CD4-positive, alpha-beta T cell treated with Interleukin-2 at 100 ng/mL for 4 hours (primary cell): ENCODE data around the gene ALDH16A1.
"Not testable (repeated sequence)": the region's sequence is repeated elsewhere in the genome, so short reads cannot be mapped to it uniquely, and the experiment has no call there.

Experiments used
- DNase-seq: peaks from one replicate; pipeline ENCODE4 v3.0.0-alpha.2; 2020; ENCODE audit warnings: low spot score

Gene ALDH16A1

DNA sequence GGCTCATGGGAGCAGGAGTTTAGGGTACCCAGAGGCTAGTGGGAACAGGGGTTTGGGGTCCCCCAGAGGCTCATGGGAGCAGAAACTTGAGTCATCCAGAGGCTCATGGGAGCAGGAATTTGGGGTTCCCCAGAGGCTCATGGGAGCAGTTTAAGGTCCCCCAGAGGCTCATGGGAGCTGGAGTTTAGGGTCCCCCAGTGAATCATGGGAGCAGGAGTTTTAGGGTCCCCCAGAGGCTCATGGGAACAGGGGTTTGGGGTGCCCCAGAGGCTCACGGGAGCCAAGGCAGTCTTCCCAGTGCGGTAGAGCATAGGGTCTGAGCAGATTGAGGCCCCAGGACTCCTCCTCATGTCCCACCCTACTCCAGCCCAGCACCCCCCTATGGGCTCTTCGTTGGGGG is 12.3 kb downstream of the ALDH16A1 start:
- no peak for DNase-seq

DNA sequence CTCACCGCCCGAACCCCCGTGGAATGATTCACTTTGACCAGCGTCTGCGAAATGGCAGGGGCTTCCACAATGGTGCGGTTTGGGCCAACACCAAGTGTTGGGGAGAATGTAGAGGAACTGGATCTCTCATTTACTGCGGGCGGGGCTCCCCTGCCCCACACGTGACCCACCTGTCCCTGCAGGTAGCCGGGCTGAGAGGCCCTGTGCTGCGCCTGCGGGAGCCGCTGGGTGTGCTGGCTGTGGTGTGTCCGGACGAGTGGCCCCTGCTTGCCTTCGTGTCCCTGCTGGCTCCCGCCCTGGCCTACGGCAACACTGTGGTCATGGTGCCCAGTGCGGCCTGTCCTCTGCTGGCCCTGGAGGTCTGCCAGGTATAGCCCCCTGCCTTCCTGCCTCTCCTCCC is 15.2 kb downstream of the ALDH16A1 start:
- no peak for DNase-seq

DNA sequence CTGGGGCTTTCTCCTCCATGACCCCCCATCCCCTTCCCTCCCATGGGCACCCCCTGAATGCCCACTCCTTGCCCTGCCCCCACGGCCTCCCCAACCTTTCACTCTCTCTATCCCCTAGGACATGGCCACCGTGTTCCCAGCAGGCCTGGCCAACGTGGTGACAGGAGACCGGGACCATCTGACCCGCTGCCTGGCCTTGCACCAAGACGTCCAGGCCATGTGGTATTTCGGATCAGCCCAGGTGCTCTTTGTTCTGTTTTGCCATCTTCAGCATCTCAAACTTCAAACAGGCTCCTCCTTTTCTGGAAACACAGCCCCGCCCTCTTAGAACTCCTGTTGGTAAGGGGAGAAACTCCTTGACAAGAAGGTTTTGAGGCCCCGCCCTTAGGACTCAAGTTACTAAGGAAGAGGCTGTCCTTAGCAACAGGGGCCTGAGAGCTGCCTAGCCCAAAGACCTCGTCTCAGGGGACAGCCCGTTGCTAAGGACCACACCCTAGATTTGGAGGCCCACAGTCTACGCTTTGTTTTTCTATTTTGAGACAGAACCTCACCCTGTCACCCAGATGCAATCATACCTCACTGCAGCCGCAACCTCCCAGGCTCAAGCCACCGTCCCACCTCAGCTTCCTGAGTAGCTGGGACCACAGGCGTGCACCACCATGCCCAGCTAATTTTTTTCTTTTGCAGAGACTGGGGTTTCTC is 15.9 kb downstream of the ALDH16A1 start:
- peak; percentile 99 for DNase-seq

DNA sequence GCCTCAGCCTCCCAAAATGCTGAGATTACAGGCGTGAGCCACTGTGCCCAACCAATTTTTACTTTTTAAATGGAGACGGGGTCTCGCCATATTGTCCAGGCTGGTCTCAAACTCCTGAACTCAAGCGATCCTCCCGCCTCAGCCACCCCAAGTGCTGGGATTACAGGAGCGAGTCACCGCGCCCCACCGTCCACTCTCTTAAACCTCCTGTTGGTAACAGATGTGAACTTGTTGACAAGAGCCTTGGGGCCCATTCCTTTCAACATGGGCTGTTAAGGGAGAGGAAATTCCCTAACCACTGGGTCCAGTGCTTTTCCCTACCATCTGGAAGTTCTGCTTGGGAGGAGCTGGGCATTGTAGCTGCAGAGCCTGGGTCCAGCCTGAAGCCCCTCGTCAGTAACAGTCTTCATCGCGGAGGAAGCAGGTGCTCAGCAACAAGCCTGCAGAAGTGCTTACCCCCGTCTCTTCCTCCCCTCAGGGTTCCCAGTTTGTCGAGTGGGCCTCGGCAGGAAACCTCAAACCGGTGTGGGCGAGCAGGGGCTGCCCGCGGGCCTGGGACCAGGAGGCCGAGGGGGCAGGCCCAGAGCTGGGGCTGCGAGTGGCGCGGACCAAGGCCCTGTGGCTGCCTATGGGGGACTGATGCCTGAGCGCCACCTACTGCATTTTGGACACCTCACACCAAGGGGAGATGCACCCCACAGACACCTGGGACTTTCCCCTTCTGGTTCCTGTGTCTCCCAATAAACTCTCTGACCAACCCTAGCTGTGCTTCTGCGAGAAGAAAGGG is 17.0 kb downstream of the ALDH16A1 start:
- peak; percentile 95 for DNase-seq

DNA sequence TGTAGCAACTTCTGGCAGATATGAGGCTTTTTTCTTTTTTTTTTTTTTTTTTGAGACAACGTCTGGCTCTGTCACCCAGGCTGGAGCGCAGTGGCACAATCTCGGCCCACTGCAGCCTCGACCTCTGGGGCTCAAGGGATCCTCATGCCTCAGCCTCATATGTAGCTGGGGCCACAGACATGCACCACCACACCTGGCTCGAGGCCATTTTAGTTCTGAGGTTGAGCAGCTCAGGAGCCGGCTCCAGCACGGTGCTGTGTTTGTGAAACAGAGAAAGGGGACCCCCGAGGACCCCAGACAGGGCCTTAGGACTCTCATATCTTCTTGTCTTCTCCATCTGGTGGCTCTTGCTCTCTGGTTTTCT is 17.6 kb downstream of the ALDH16A1 start:
- DNase-seq, result no peak

DNA sequence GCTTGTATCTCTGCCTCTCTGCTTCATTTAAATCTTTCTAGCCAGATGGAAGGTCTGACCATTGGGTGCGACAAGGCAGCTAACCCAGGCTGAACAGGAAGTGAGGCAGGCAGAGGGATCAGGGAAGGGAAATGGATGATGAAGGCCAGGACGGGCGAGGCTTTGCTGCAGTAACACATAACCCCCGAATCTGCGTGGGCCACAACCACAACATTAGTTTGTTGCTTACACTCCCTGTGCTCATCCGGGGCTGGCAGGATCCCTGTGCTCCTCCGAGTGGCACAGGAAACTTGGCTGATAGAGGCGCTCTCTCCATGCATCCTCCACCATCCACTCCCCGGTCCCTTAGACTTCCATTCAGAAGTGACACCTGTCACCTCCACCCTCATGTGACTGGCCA is 19.9 kb downstream of the ALDH16A1 start:
- no peak for DNase-seq

DNA sequence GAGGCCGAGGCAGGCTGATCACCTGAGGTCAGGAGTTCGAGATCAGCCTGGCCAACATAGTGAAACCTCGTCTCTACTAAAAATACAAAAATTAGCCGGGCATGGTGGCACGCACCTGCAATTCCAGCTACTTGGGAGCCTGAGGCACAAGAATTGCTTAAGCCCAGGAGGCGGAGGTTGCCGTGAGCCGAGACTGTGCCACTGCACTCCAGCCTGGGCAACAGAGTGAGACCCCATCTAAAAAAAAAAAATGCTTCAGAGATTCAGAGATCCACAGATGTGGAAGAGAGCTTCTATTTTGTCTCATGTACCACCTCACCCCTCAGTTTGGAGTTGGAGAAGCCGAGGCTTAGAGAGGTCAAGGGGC is 20.5 kb downstream of the ALDH16A1 start:
- DNase-seq, result not testable (repeated sequence)

DNA sequence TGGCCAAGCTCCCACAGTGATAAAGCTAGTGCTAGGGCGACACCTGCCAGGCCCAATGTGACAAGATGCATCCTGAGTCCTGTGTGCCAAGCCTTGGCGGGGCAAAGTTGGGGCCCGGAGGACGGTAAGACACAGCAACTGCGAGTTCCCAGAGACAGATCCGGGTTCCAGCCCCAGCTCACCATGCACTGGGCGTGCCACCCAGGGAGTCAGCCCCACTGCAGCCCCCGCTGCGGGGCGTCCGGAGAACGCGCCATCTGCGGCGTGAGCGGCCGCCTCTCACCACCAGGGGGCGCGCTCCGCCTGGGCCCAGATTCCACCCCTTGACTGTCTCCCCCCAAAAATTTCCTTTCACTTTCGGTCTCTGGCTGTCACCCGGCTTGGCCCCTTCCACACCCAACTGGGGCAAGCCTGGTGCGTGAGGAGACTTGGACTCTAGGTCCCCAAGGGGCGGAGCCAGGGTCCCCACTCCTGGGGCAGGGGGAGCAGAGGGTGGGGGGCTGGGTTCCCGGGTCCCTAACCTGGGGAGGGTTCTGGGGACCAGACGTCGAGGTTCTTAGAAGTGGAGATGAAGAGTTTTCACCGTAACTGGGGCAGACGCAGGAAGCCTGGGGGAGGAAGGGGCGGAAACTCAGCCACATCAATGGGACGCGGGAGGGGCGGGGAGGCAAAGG is 21.0 kb downstream of the ALDH16A1 start, which contains the start of gene FLT3LG:
TSS of gene FLT3LG (plus strand) at position 348 of the 674 bp plus-strand sequence. CDS start 425 bp downstream, outside the sequence.
- peak; percentile 99 for DNase-seq

DNA sequence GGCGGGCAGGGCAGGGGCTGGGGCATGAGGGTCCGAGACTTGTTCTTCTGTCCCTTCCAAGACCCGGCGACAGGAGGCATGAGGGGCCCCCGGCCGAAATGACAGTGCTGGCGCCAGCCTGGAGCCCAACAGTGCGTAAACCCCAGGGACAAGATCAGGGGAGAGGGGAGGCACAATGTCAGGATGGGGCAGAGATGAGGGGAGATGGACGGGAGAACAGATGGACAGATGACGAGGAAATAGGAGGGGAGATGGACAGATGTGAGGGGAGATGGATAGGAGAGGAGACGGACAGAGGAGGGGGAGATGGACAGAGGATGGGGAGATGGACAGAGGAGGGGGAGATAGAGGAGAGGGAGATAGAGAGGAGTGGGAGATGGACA is 21.5 kb downstream of the ALDH16A1 start:
- no peak for DNase-seq

DNA sequence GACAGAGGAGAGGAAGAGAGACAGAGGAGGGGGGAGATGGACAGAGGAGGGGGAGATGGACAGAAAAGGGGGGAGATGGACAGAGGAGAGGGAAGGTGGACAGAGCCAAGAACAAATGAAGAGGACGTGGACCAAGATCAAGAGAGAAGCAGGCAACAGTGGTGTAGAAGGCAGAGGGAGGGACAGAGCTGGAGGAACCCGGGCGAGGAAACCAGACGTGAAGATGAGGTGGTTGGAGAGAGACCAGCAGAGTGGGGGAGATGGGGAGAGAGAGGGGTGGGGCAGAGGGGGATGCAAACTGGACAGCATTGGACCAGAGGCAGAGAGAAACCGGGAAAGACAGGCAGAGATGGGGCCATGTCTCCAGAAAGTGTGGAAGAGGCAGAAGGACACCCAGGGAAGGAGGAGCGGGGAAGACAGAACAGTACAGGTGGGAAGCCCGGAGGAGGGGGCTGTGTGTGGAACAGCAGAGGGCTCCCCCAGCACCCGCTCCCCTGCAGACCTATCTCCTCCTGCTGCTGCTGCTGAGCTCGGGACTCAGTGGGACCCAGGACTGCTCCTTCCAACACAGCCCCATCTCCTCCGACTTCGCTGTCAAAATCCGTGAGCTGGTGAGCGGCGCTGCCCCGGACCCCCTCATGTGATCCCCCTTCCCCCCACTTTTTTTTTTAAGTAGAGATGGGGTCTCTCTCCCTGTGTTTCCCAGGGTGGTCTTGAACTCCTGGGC is 22.3 kb downstream of the ALDH16A1 start:
- DNase-seq, result no peak

DNA sequence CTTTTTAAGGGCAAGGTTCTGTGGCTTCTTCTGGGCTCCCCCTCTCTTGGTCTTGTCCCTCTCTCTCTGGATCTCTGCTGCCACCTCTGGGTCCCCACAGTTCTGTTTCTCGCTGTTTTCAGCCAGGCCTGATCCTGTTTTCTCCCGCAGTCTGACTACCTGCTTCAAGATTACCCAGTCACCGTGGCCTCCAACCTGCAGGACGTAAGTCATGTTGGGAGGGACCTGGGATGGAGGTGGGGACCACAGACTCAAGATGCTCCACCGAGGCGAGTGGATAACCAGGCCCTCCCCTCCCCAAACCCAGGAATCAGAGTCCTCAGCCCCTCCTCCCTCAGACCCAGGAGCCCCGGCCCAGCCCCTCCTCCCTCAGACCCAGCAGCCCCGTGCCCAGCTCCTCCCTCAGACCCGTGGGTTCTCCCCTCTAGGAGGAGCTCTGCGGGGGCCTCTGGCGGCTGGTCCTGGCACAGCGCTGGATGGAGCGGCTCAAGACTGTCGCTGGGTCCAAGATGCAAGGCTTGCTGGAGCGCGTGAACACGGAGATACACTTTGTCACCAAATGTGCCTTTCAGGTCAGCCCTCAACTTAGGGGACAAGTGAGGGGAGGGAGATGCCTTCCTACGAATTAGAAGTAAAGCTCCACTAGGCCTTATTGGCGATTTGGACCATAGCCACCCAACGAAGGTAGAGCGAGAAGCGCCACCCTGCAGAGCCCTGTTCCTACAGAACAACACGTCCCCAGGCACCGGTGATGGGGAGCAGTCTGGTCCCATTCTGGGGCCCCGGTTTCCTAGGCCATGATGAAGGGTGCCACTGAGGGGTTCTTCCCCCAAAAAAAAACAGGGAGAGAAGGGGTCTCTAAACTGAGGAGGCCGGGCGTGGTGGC is 23.2 kb downstream of the ALDH16A1 start:
- peak; percentile 77 for DNase-seq

DNA sequence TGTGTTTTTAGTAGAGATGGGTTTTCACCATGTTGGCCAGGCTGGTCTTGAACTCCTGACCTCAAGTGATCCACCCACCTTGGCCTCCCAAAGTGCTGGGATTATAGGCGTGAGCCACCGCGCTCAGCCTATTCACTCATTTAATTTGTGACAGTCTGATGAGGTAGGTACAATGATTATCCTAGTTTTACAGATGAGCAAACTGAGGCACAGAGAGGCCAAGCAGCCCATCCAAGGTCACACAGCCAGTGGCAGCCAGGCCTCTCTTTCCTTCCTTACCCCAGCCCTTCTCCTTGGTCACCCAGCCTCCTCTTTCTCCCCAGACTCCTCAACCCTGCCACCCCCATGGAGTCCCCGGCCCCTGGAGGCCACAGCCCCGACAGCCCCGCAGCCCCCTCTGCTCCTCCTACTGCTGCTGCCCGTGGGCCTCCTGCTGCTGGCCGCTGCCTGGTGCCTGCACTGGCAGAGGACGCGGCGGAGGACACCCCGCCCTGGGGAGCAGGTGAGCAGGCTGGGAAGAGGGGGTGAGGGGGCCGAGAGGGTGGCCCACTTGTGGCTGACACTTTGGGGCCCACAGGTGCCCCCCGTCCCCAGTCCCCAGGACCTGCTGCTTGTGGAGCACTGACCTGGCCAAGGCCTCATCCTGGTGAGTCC is 27.1 kb downstream of the ALDH16A1 start:
- no peak for DNase-seq

DNA sequence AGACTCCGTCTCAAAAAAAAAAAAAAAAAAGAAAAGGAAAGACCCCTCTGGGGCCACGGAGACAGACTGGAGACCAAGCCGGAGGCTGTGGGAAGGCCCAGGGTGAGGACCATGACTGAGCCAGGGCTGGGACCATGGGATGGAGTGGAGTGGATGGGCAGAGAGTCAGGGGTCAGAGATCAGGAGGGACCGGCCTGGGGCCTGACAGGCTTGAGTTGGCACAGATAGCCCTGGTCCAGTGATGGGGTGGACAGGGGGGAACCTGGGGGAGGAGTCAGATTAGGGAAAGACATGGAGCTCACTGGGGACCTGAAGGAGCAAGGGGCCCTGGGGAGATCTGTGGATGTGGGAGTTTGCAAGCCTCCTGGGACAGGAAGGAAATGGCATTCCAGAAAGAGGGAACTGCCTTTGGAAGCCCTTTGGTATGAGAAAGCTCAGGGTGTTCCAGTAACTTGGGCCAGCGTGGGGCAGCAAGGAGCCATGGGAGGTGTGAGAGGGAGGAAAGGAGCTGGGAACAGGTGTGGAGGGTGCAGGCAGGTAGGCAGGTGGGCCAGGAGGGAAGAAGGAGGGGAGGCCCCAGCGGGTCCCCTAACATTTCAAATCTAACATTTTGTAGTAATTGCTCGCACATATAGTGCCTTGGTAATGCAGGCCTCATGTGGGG is 28.1 kb downstream of the ALDH16A1 start:
- no peak for DNase-seq

DNA sequence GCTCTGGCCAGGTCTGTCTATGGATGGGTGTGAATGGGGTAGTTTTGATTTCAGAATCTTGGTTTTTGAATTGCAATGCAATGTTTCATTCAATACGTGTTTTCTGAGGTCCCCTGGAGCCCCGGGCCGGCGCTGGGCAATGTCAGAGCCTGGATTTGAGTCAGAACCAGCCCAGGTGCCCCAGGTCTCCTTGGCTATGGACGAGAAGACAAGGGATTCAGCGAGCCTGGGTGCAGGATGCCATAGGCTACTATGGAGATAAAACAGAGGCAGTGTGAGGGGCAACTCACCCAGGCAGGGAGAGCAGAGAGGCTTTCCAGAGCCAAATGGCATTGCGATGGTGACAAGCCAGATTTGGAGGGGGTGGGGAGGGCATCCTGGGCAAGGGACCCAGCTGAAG is 33.2 kb downstream of the ALDH16A1 start:
- no peak for DNase-seq

DNA sequence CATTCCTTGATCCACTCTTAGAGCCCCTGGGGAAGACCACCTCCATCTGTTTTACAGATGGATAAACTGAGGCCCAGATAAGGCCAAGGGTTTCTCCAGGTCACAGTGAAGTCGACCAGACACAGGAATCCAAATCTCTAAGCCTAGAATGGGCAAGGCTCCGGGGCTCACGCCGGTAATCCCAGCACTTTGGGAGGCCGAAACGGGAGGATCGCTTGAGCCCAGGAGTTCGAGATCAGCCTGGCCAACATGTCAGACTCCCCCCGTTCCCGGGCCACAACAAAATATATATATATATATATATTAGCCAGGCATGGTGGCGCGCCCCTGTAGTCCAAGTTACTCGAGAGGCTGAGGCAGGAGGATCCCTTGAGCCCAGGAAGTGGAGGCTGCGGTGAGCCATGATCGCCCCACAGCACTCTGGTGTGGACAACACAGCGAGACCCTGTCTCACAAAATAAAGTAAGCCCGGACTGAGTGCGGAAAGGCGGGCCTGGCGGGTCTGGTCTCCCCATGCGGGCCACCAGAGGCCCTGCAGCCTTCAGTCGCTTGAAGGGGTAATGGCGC is 33.8 kb downstream of the ALDH16A1 start:
- DNase-seq, result no peak

DNA sequence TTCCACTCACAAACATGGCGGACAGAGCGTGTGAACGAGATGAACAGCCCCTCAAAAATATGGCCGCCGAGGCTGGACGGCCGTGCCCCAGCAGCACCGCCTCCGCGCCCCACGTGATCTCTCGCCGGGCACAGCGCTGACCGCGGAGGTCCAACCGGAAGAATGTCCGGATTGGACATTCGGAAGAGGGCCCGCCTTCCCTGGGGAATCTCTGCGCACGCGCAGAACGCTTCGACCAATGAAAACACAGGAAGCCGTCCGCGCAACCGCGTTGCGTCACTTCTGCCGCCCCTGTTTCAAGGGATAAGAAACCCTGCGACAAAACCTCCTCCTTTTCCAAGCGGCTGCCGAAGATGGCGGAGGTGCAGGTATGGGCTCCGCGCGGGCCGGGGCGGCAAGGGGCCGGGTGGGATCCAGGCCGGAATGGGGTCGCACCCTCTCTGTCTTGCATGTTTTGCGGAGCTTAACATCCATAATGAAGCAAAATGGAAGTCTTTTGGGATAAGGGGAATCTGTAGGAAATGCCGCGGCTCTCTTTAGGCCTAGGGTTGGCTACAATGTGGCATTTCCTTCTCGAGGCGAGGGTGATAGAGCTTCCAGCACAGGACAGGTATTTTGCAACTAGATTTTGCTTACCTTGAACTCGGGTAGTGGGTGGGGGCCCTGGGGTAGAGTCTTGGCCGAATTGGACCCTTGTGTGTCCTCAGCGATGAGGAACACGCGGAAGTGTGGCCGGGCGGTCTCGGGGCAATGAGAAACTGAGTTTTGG is 34.4 kb downstream of the ALDH16A1 start, which contains the start of gene RPL13A:
TSS of gene RPL13A (plus strand) at position 332 of the 769 bp plus-strand sequence. CDS start at position 354, 22 bp downstream.
- peak; percentile 100 for DNase-seq

DNA sequence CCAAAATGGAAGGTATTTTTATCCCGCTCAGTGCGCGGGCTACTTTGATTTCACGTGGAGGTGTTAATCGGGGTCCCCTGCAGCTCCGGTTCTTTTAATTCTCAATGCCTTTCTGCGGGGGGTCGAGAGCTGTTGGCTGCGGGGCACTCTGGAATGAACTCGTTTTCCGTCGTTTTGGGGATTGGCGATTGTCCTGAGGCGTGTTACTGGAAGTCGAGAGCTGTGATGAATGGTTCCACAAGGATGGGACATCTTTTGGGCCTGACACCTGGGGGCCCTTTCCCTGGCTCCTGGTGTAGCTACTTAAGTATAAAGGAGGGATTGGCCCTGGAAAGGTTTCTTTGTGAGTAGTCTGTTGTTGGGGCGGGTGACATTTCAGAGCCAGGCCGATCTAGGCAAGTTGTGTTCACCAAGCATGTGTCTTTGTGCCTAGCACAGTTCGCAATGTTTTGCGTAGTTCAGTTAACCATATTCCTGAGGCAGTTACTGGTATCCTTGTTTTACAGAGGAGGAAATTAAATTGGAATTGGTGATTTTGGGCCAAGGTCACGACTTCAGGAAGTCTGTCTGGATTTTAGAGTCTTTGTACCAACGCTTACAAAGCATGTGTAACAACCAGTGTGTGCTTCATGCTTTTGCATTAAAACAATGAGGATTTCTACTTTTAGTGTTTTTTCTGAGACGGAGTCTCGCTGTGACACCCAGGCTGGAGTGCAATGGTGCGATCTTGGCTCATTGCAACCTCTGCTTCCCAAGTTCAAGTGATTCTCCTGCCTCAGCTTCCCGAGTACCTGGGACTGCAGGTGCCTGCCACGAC is 35.2 kb downstream of the ALDH16A1 start:
- DNase-seq, result no peak
